GM21528 (cell line): ENCODE results near the gene NOL3.

Experiments
- ATAC-seq: cut with Tn5 transposase; IDR thresholded peaks from one replicate; pipeline ENCODE4 v1.9.1; 2021; ENCODE audit warnings: mild to moderate bottlenecking, moderate library complexity; ENCODE audit not compliant: unreplicated experiment, low FRiP score

NOL3 gene

GRCh38 chr16:67187175-67187890 is 17.0 kb downstream of the NOL3 start:
- ATAC-seq = no peak

- ATAC-seq = no peak
Observed at GRCh38 chr16:67188323-67188722, 18.0 kb downstream of the NOL3 start.

- ATAC-seq = no peak
Observed at GRCh38 chr16:67188798-67189197, 18.5 kb downstream of the NOL3 start.

DNA sequence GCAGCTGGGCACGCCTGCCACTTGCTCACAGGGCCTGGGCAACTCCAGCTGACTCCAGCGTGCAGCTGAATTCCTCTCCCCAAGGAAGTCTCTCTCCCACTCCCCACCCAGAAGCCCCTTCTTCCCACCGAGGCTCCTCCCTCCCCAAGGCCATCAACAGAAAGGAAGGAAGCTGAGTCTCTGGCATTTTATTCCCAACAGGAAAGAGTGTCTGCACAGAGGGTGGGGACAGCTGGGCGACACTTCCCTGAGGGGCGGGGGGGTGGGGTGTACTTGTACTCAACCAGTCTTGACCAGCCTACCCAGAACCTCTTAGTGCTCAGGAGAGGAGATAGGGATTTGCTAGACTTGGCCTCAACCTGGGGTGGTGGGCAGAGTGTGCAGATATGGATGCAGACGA is 19.7 kb downstream of the NOL3 start, which contains the start of gene EXOC3L1:
Gene EXOC3L1, minus strand, starts transcription at position 96 of the 400 bp plus-strand sequence. CDS start 460 bp downstream, outside the sequence.
- ATAC-seq = no peak

GRCh38 chr16:67190448-67191399 is 20.4 kb downstream of the NOL3 start:
- no peak for ATAC-seq

DNA sequence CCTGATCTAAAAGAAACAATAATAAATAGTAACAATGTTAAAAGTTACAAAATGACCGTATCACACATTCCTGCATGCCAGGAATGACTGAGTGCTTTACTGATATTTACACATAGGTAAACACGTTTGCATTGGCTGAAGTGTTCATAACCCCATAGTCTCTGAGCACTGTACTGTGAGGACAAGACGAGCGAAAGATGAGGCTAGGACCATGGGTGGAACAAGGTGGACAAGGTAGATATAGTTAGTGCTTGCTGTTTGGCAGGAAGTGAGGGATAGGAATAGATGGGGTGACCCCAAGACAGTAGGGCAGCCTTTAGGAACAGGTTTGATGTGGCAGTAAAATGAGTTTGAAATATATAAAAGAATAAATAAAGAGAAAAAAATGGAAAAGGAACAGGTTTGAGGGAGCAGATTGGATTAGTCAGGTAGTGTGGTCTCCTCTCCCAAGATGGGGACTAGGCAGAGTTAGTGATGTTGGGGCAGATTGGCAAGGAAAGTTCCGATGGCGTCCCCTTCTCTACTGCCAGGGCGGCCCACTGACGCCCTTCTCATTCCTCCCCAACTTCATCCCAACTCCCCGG is 21.2 kb downstream of the NOL3 start:
- ATAC-seq = no peak

- peak; percentile 73 for ATAC-seq
Observed at GRCh38 chr16:67191995-67192681, 21.8 kb downstream of the NOL3 start, which contains the start of gene E2F4. TSS of gene E2F4 (plus strand) at chr16:67192155. CDS start at chr16:67192228, 73 bp downstream.

DNA sequence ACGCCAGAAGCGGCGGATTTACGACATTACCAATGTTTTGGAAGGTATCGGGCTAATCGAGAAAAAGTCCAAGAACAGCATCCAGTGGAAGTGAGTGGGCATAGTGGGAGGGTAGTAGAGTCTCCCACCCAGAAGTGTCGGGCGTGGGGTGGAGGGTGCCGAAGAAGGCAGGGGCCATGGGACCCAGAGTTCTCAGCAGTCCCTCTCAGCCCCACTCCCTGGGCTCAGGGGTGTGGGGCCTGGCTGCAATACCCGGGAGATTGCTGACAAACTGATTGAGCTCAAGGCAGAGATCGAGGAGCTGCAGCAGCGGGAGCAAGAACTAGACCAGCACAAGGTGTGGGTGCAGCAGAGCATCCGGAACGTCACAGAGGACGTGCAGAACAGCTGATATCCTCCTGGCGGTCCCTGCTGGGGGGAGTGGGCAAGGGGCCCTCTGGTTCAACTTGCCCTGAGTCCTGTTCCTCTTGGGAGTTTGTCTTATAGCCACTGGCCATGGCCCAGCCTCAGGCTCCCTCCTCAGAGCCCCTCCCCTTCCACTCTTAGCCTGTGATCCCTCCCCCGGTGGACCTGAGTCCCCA is 22.5 kb downstream of the NOL3 start:
- ATAC-seq = no peak

DNA sequence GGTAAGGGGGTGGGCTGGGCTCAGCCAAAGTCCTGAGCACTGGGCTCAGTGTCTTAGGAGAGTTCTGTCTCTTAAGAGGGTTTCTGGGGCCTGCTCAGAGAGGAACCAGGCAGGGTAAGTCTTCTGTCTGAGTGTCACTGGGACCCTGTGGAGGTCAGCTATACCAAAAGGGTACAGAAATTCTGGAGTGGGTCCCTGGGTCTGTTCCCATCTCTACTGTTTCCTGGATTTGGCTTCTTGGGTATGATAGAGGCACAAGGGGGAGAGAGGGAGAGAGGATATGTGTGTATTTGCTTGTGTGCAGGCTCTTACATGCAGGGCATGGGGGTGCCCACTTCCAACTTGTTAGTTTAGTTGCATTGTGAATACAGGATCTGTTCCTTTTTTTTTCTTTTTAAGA is 23.2 kb downstream of the NOL3 start:
- ATAC-seq = no peak

DNA sequence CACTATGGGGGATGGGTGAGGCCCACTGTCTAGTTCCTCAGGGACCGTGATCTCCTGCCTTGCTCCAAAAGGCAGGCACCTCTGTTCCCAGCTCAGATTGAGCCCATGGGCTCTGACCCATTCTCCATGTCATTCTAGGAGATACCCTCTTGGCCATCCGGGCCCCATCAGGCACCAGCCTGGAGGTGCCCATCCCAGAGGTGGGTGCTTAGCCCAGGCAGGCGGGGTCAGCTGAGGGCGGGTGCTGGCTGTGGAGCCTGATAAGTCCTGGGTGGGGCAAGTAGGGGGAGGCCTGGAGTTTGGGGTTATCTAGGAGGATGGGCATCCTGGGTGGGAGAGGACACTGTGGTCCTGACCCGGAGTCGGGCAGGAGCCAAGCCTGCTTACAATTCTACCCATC is 23.9 kb downstream of the NOL3 start:
- no peak for ATAC-seq

- ATAC-seq = no peak
Observed at GRCh38 chr16:67195676-67196075, 25.3 kb downstream of the NOL3 start.

- ATAC-seq = no peak
Observed at GRCh38 chr16:67196881-67197280, 26.5 kb downstream of the NOL3 start.

GRCh38 chr16:67197704-67198103 is 27.4 kb downstream of the NOL3 start:
- no peak for ATAC-seq

GRCh38 chr16:67198238-67198734 is 27.9 kb downstream of the NOL3 start:
- ATAC-seq = no peak

- no peak for ATAC-seq
Observed at GRCh38 chr16:67199011-67199807, 28.9 kb downstream of the NOL3 start, which contains the start of gene ELMO3. TSS of gene ELMO3 (plus strand) at chr16:67199131. CDS start at chr16:67199327, 196 bp downstream.

GRCh38 chr16:67199808-67200198 is 29.5 kb downstream of the NOL3 start:
- no peak for ATAC-seq

GRCh38 chr16:67200491-67200890 is 30.2 kb downstream of the NOL3 start:
- no peak for ATAC-seq

- no peak for ATAC-seq
Observed at GRCh38 chr16:67201411-67202345, 31.3 kb downstream of the NOL3 start.
